Activated effector memory CD4-positive, alpha-beta T cell treated with Interleukin-2 at 50 U/mL for 16 hours (primary cell): ENCODE results near the gene RFTN1.

Source experiments
- DNase-seq: peaks from one replicate; pipeline ENCODE4 v3.0.0-alpha.2; 2020

Gene RFTN1

GRCh38 chr3:16399473-16399872, 114.0 kb downstream of the RFTN1 start:
- no peak for DNase-seq

- no peak for DNase-seq
Measured at GRCh38 chr3:16398648-16399047, 114.9 kb downstream of the RFTN1 start.

- no peak for DNase-seq
Measured at GRCh38 chr3:16396202-16396601, 117.3 kb downstream of the RFTN1 start.

- no peak for DNase-seq
Measured at GRCh38 chr3:16395212-16395611, 118.3 kb downstream of the RFTN1 start.

GRCh38 chr3:16394639-16395038, 118.9 kb downstream of the RFTN1 start:
- no peak for DNase-seq

- no peak for DNase-seq
Measured at GRCh38 chr3:16392717-16393116, 120.8 kb downstream of the RFTN1 start.

GRCh38 chr3:16392065-16392464, 121.4 kb downstream of the RFTN1 start:
- no peak for DNase-seq

GRCh38 chr3:16390581-16390980, 122.9 kb downstream of the RFTN1 start:
- no peak for DNase-seq

GRCh38 chr3:16388850-16389441, 124.6 kb downstream of the RFTN1 start:
- no peak for DNase-seq

- no peak for DNase-seq
Measured at GRCh38 chr3:16386561-16386960, 126.9 kb downstream of the RFTN1 start.

- no peak for DNase-seq
Measured at GRCh38 chr3:16385151-16385550, 128.3 kb downstream of the RFTN1 start.

- no peak for DNase-seq
Measured at GRCh38 chr3:16383864-16384263, 129.6 kb downstream of the RFTN1 start.

GRCh38 chr3:16382845-16383244, 130.7 kb downstream of the RFTN1 start:
- DNase-seq = no peak

GRCh38 chr3:16381426-16381825, 132.1 kb downstream of the RFTN1 start:
- no peak for DNase-seq

- DNase-seq = no peak
Measured at GRCh38 chr3:16380421-16380820, 133.1 kb downstream of the RFTN1 start.

- DNase-seq = no peak
Measured at GRCh38 chr3:16379838-16380237, 133.7 kb downstream of the RFTN1 start.

GRCh38 chr3:16378920-16379319, 134.6 kb downstream of the RFTN1 start:
- DNase-seq = no peak

- DNase-seq = no peak
Measured at GRCh38 chr3:16378415-16378814, 135.1 kb downstream of the RFTN1 start.

- DNase-seq = no peak
Measured at GRCh38 chr3:16377847-16378302, 135.6 kb downstream of the RFTN1 start.

- no peak for DNase-seq
Measured at GRCh38 chr3:16377196-16377595, 136.3 kb downstream of the RFTN1 start.

GRCh38 chr3:16375891-16376290, 137.6 kb downstream of the RFTN1 start:
- no peak for DNase-seq

GRCh38 chr3:16374935-16375245, 138.6 kb downstream of the RFTN1 start:
- no peak for DNase-seq

- no peak for DNase-seq
Measured at GRCh38 chr3:16374047-16374934, 139.2 kb downstream of the RFTN1 start.

- no peak for DNase-seq
Measured at GRCh38 chr3:16373341-16373946, 140.1 kb downstream of the RFTN1 start.
